HepG2 (cell line): Measurements from ENCODE around the gene U2AF1L4. TPM values are rescaled to one million over a fixed set of nuclear protein-coding genes. Genes with fewer than 3 reads are reported as not detected.
A peak's percentile ranks its signal among the peaks of the same experiment; 100 is the strongest.

Experiments used
- ATF7 ChIP-seq, 2 experiments: fragments of 450-650 bp in 1 of 2; sonication (generic) in 1 of 2; formaldehyde crosslinking in 1 of 2; IDR thresholded peaks; 2 replicates each; pipeline versions ENCODE4 v1.4.0 to v1.6.1; 2016 to 2020; ENCODE audit warnings: antibody characterized with exemption in 1 of 2, mild to moderate bottlenecking in 1 of 2, missing genetic modification reagents in 1 of 2
- DNMT1 ChIP-seq: sonication (generic); formaldehyde crosslinking; IDR thresholded peaks from 2 replicates; pipeline ENCODE4 v1.5.1; 2020; ENCODE audit warnings: mild to moderate bottlenecking, missing genetic modification reagents
- ETV6 ChIP-seq: sonication (generic); formaldehyde crosslinking; conservative IDR thresholded peaks from 2 replicates; pipeline ENCODE4 v1.4.0; 2020; ENCODE audit warnings: missing genetic modification reagents
- FOXP1 ChIP-seq, 2 experiments: fragments of 450-650 bp in 1 of 2; IDR thresholded peaks; 2 replicates each; pipeline ENCODE4 v1.6.1; 2017 to 2018; ENCODE audit warnings: antibody characterized with exemption in 1 of 2
- MEIS1 ChIP-seq: sonication (generic); formaldehyde crosslinking; IDR thresholded peaks from 2 replicates; pipeline ENCODE4 v1.9.0; 2021; ENCODE audit warnings: mild to moderate bottlenecking, missing genetic modification reagents, moderate library complexity, borderline replicate concordance
- REL ChIP-seq: sonication (generic); formaldehyde crosslinking; conservative IDR thresholded peaks from 2 replicates; pipeline ENCODE4 v1.8.0; 2022; ENCODE audit warnings: mild to moderate bottlenecking, missing genetic modification reagents, moderate library complexity
- ZBTB40 ChIP-seq, 2 experiments: fragments of 450-650 bp in 1 of 2; sonication (generic) in 1 of 2; formaldehyde crosslinking in 1 of 2; IDR thresholded peaks; 2 replicates each; pipeline versions ENCODE4 v1.6.1 to v1.8.0; 2016 to 2022; ENCODE audit warnings: antibody characterized with exemption in 1 of 2, mild to moderate bottlenecking in 1 of 2, missing genetic modification reagents in 1 of 2
- ZMYM2 ChIP-seq: sonication (generic); formaldehyde crosslinking; IDR thresholded peaks from 2 replicates; pipeline ENCODE4 v1.8.0; 2022; ENCODE audit warnings: mild to moderate bottlenecking, missing genetic modification reagents
- ZNF143 ChIP-seq: sonication (generic); formaldehyde crosslinking; IDR thresholded peaks from 2 replicates; pipeline ENCODE4 v1.4.0; 2020; ENCODE audit warnings: missing genetic modification reagents
- ZNF224 ChIP-seq: sonication (generic); formaldehyde crosslinking; IDR thresholded peaks from 2 replicates; pipeline ENCODE4 v1.5.0; 2020; ENCODE audit warnings: mild to moderate bottlenecking, missing genetic modification reagents
- ZNF34 ChIP-seq: sonication (generic); formaldehyde crosslinking; IDR thresholded peaks from 2 replicates; pipeline ENCODE4 v1.4.0; 2020; ENCODE audit warnings: mild to moderate bottlenecking, missing genetic modification reagents, borderline replicate concordance
- ZNF354B ChIP-seq: sonication (generic); formaldehyde crosslinking; IDR thresholded peaks from 2 replicates; pipeline ENCODE4 v1.8.0; 2022; ENCODE audit warnings: mild to moderate bottlenecking, missing genetic modification reagents
- ZNF414 ChIP-seq: sonication (generic); formaldehyde crosslinking; IDR thresholded peaks from 2 replicates; pipeline ENCODE4 v1.5.0; 2020; ENCODE audit warnings: missing genetic modification reagents
- ZNF761 ChIP-seq: sonication (generic); formaldehyde crosslinking; conservative IDR thresholded peaks from 2 replicates; pipeline ENCODE4 v1.4.0; 2020; ENCODE audit warnings: mild to moderate bottlenecking, missing genetic modification reagents
- ZSCAN25 ChIP-seq: sonication (generic); formaldehyde crosslinking; IDR thresholded peaks from 2 replicates; pipeline ENCODE4 v1.8.0; 2022; ENCODE audit warnings: mild to moderate bottlenecking, missing genetic modification reagents
- ZUFSP ChIP-seq: sonication (generic); formaldehyde crosslinking; IDR thresholded peaks from 2 replicates; pipeline ENCODE4 v1.9.0; 2021; ENCODE audit warnings: missing genetic modification reagents, mild to moderate bottlenecking, borderline replicate concordance
- polyA plus RNA-seq, 8 experiments: library from polyadenylated mRNA; depleted of rRNA in 3 of 8; stranded (reverse) in 7 of 8; unstranded in 1 of 8; fragments of >200 nt; fragmentation: Illumina TruSeq in 4 of 8; extraction: Trizol in 4 of 8; gene quantifications; 2 replicates each; pipeline versions ENCODE4 v1.2.1 to v1.2.3, GENCODE V29; 2011 to 2016; ENCODE audit warnings: low read depth in 4 of 8, missing spikeins in 1 of 8, mixed read lengths in 1 of 8; ENCODE audit not compliant: insufficient read depth in 1 of 8
- total RNA-seq, 5 experiments: library from RNA; depleted of rRNA; stranded (reverse); fragments of >200 nt; fragmentation: Illumina TruSeq; extraction: Trizol; gene quantifications; 2 replicates each; pipeline ENCODE4 v1.2.3, GENCODE V29; 2016; ENCODE audit warnings: low read depth in 1 of 5

The U2AF1L4 gene
- total and polyA plus RNA-seq, 2 of the 13 experiments (the other 11 are each of a cell fraction or from before 2014, with no cell fraction given): 7.9 to 15.4 TPM

- TF ChIP-seq ZNF414 (CRISPR knock-in tag): no peak
- TF ChIP-seq ZNF761 (CRISPR knock-in tag): 0 out of 2 replicates have a peak, but pooled peaks have one; percentile 58
- no peak for TF ChIP-seq ZNF354B (CRISPR knock-in tag)
- TF ChIP-seq ETV6 (CRISPR knock-in tag): no peak
- TF ChIP-seq DNMT1 (CRISPR knock-in tag): no peak
- TF ChIP-seq FOXP1 (IDR thresholded peaks at IDR 0.05): no peak
- TF ChIP-seq FOXP1 (CRISPR knock-in tag; IDR thresholded peaks at IDR 0.05): no peak
- no peak for TF ChIP-seq ATF7 (IDR thresholded peaks at IDR 0.05)
- TF ChIP-seq ATF7 (CRISPR knock-in tag; IDR thresholded peaks at IDR 0.05): 0 out of 2 replicates have a peak, but pooled peaks have one; percentile 32
- peak; percentile 98 for TF ChIP-seq ZNF143
- TF ChIP-seq ZBTB40 (IDR thresholded peaks at IDR 0.05): peak; percentile 17; the same call in 1 of the 2 replicates
- peak; percentile 51; the same call in 1 of the 2 replicates for TF ChIP-seq ZBTB40 (CRISPR knock-in tag; IDR thresholded peaks at IDR 0.05)
- no peak for TF ChIP-seq ZUFSP (CRISPR knock-in tag)
- TF ChIP-seq ZMYM2: no peak
- TF ChIP-seq REL (CRISPR knock-in tag): no peak
- TF ChIP-seq ZNF224 (CRISPR knock-in tag): 0 out of 2 replicates have a peak, but pooled peaks have one; percentile 57
- no peak for TF ChIP-seq ZNF34 (CRISPR knock-in tag)
- no peak for TF ChIP-seq MEIS1 (CRISPR knock-in tag)
- no peak for TF ChIP-seq ZSCAN25 (CRISPR knock-in tag)
Measured at GRCh38 chr19:35748106-35749020, 3.1 kb upstream of the U2AF1L4 start, which contains the start of gene LIN37 (continued).
